GM18519 (cell line): ENCODE results near the gene TSKU.
"Not testable (repeated sequence)": the region's sequence is repeated elsewhere in the genome, so short reads cannot be mapped to it uniquely, and the experiment has no call there.

Source experiments
- ATAC-seq: cut with Tn5 transposase; IDR thresholded peaks from one replicate; pipeline ENCODE4 v1.9.1; 2021; ENCODE audit warnings: mild to moderate bottlenecking, moderate library complexity; ENCODE audit not compliant: unreplicated experiment, low FRiP score

The TSKU gene

DNA sequence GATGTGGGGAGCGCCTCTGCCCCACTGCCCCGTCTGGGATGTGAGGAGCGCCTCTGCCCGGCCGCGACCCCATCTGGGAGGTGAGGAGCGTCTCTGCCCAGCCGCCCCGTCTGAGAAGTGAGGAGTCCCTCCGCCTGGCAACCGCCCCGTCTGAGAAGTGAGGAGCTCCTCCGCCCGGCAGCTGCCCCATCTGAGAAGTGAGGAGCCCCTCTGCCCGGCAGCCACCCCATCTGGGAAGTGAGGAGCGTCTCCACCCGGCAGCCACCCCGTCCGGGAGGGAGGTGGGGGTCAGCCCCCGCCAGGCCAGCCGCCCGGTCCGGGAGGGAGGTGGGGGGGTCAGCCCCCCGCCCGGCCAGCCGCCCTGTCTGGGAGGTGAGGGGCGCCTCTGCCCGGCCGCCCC, 38.2 kb downstream of the TSKU start:
- not testable (repeated sequence) for ATAC-seq

DNA sequence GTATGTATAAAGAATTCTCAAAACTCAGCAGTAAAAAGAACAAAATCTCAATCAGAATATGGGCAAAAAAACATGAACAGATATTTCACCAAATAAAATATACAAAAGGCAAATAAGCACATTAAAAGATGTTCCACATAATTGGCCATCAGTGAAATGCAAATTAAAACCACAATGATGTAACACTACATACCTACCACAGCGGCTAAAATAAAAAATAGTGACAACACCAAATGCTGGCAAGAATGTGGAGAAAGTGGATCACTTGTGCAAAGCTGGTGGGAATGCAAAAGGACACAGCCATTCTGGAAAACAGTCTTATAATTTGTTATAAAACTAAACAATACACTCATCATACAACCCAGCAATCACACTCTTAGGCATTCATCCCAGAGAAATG, 39.2 kb downstream of the TSKU start:
- ATAC-seq = no peak

GRCh38 chr11:76823481-76824028, 40.4 kb downstream of the TSKU start:
- ATAC-seq = no peak

DNA sequence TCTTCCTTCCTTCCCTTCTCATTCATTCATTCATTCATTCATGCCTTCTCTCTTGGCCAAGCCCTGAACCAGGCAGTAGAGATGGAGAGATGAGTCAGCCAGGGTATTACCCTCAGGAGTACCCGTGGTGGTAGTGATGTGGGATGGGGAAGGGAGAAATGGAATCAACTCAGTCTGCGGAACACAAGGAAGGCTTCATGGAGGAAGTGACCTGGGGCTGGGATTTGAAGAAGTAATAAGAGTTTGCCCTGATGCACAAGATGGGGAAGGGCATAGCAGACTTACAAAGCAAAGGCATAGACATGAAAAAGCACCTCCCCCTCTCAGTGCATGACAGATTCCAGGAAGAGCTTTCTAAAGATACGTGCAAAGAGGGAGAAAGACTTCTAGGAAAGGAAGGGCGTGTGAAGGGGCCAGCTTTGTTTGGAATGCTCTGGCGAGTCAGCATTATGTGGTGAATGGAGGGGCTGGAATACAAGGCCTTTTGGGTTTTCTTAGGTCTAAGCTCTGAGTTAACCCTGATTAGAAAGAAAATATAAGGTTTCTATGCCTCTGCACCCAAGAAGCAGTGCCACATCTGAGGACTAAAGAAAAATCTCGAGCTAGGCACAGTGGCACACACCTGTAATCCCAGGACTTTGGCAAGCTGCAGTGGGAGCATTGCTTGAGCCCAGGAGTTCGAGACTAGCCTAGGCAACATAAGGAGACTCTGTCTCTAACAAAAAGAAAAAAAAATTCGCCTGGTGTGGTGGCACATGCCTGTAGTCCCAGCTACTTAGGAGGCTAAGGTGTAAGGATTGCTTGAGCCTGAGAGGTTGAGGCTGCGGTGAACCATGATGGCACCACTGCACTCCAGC, 41.2 kb downstream of the TSKU start:
- ATAC-seq = no peak

DNA sequence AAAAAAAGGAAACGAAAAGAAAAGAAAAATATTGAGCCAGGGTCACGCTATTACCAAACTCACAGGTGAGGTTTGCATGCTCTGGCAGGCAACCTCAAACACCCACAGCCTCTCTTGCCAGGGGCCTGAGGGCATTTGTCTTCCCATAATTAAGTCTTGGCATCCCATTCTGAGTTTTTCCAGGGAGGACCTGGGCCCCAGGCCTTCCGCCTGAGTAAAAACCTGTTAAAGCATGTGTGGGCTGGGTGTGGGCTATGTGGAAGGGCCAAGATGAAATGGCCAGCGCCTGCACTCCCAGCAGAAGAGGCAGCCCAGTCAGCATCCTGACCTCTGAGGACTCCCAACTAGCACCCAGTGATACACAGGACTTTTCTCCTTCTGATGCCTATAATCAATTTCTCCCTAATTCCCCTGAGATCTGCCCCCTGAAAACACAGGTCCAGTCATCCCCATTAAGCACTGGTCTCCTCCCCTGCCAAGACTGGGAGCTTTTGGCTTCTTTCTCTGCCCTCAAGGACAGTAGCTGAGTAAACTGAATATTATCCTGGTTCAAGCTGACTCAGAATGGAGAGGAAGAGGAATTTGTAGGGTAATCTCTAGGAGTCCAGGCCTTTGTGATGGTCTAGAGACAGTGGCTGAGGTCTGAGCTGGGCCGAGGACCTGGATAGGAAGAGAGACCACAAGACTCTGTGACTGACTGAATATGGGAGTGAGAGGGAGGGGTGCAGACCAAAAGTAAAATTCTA, 42.0 kb downstream of the TSKU start:
- ATAC-seq = no peak

- ATAC-seq = no peak
Measured at GRCh38 chr11:76825726-76826396, 42.7 kb downstream of the TSKU start.

GRCh38 chr11:76826508-76826907, 43.4 kb downstream of the TSKU start:
- not testable (repeated sequence) for ATAC-seq

DNA sequence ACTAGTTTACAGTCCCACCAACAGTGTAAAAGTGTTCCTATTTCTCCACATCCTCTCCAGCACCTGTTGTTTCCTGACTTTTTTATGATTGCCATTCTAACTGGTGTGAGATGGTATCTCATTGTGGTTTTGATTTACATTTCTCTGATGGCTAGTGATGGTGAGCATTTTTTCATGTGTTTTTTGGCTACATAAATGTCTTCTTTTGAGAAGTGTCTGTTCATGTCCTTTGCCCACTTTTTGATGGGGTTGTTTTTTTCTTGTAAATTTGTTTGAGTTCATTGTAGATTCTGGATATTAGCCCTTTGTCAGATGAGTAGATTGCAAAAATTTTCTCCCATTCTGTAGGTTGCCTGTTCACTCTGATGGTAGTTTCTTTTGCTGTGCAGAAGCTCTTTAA, 43.8 kb downstream of the TSKU start:
- ATAC-seq = not testable (repeated sequence)

GRCh38 chr11:76830639-76831327, 47.6 kb downstream of the TSKU start:
- ATAC-seq = no peak

DNA sequence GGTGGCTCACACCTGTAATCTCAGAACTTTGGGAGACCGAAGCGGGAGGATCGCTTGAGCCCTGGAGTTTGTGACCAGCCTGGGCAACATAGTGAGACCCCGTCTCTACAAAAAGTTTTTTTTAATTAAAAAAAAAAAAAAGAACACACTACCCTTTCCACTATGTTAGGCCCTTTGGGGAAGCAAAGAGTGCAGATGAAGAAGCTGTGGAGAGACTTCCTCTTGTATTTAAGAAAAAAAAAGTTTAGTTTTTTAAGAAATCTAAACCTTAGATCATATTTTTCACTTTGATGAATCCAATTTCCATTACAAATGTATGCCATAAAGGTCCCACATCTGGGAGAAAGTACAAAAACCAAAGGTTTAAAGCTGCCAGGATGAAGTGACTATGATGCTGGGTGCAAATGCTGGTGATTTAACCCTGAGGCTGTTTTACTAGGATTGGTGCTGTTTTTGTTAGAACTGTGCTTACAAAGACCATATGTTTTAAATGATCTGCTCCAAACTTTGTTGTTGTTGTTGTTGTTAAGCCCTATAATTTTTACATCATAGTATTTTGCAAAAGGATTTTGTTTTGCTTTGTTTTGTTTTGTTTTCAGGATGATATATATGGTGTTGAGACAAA, 48.6 kb downstream of the TSKU start:
- no peak for ATAC-seq

DNA sequence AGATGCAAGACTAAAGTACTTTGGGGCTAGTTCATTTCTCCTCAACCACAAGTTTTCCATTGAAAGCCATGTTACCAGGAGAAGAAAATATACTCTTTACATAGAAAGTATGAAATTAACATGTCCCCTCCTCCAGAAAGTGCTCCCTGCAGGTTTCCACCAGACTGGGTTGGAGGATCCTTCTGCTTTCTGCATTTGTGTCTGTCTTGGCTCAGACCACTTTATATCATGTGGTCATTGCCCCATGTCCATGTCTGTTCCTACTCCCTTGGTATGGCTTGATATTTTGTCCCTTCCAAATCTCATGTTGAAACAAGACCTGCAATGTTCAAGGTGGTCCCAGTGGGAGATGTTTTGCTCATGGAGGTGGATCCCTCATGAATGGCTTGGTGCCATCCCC, 49.2 kb downstream of the TSKU start:
- ATAC-seq = no peak

DNA sequence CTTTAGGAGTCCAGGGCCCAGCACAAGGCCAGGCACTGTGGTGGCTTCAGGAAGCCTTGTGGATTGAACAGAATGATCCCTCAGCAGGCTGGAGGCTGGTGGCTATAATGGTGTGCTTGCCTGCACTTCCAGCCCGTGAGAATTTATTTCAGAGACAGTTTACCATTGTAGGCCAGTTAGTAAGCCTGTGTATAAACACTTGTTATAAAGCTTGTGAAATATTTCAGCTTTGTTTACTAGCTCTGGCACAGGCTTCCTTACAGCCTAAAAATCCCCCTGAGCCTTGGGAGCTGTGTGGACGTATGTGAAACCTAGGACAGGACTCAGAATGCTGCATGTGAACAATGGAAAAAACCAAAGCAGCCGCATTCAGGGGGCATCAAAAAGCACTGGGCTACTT, 51.0 kb downstream of the TSKU start:
- ATAC-seq = no peak

- no peak for ATAC-seq
Measured at GRCh38 chr11:76835036-76835435, 51.9 kb downstream of the TSKU start.

DNA sequence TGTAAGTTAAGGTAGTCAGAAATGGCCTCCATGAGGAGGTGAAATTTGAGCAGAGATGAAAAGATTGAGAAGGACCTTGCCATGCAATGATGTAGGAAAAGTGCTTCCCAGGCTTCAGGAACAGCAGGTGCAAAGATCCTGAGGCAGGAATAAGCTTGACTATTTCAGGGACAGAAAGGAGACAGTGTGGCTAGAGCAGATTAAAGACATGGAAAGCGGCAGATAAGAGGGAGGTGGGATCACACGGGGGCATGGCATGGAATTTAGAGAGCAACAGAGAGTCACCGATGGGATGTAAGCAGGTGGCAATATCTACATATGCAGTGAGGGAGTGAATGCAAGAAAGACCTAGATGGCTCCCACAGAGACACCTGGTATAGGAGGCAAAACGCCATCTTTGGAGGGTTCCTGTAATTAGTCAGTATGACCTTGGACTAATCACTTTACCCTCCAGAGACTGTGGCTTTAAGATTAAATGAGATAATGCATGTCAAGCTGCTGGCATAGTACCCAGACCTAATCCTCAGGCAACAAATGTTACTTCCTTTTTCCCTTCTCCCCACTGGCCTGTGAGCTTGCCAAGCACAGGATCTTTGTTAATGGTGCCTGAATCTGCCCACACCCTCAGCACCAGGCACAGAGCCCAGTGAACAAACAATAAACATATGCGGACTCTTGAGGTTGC, 52.9 kb downstream of the TSKU start:
- ATAC-seq = no peak

- ATAC-seq = no peak
Measured at GRCh38 chr11:76836613-76837291, 53.6 kb downstream of the TSKU start.

DNA sequence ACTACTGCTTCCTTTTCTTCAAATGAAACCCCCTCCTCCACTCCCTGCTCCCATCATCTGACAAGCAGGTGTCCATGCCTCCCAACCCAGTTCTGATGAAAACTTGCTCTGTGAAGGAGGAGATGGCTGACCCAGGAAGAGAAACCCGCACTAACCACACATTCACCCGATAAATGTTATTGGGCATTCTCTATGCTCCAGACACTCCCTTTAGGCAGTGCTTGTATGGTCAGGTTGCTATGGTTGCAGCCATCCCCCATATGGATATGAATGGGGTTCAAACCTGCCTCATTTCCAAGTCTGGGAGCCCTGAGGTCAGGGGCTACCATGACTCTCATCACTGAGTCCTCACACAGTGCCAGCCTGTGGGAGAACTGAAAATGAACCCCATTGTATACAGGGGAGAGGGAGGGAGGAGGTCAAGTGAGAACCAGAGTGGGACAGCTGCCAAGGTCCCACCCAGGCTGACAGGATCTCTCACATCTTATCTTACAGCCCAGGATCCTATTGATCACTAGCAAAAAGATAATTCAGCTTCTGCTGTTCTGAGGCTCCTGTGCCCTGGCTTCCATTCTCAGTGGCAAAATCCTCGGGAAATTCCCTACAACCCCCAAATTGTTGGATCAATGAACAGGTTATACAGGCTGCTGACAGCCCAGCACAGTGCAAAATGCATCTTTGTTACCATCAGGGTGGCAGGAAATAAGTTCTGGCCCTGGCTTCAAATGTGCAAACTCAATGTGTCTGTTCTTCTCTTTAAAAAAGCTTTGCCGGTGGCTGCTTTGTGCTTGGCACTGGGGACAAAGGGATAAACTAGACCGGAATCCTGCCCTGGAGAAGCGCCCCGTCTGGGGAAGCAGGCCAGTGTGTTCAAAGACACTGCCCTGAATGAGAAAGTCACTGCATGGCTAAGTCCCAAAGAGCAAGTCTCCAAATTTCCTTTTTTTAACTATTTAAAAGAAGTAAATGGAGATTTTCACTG, 54.8 kb downstream of the TSKU start:
- no peak for ATAC-seq

- no peak for ATAC-seq
Measured at GRCh38 chr11:76838678-76839068, 55.5 kb downstream of the TSKU start.

GRCh38 chr11:76839311-76839710, 56.2 kb downstream of the TSKU start:
- no peak for ATAC-seq
